Liver (tissue), 3 donors: ENCODE data around the gene RELN.

Experiments
- ATF3 ChIP-seq: IDR thresholded peaks from 2 replicates; pipeline ENCODE4 v1.6.1; 2016; ENCODE audit warnings: antibody characterized with exemption
- CTCF ChIP-seq: fragments of 150-350 bp; IDR thresholded peaks from 2 replicates; pipeline ENCODE4 v1.5.1; 2017; ENCODE audit warnings: improper control_type of control experiment, low read depth, low read length; ENCODE audit not compliant: missing input control
- EGR1 ChIP-seq, 2 donors: IDR thresholded peaks; 2 replicates each; pipeline ENCODE4 v1.6.1; 2016 to 2018; ENCODE audit warnings: antibody characterized with exemption in 2 of 2, low read depth in 2 of 2
- FOXA1 ChIP-seq: IDR thresholded peaks from 2 replicates; pipeline ENCODE4 v1.6.1; 2016; ENCODE audit warnings: antibody characterized with exemption
- GABPA ChIP-seq, 2 donors: IDR thresholded peaks in 1 of 2; conservative IDR thresholded peaks in 1 of 2; 2 replicates each; pipeline ENCODE4 v1.6.1; 2016; ENCODE audit warnings: antibody characterized with exemption in 2 of 2, mild to moderate bottlenecking in 1 of 2, moderate library complexity in 1 of 2
- JUND ChIP-seq, 2 donors: IDR thresholded peaks; 2 replicates each; pipeline ENCODE4 v1.6.1; 2016; ENCODE audit warnings: antibody characterized with exemption in 2 of 2
- MAX ChIP-seq: IDR thresholded peaks from 2 replicates; pipeline ENCODE4 v1.6.1; 2016; ENCODE audit warnings: antibody characterized with exemption
- NR2F2 ChIP-seq: IDR thresholded peaks from 2 replicates; pipeline ENCODE4 v1.6.1; 2016; ENCODE audit warnings: antibody characterized with exemption
- RAD21 ChIP-seq, 2 donors: IDR thresholded peaks; 2 replicates each; pipeline ENCODE4 v1.6.1; 2016; ENCODE audit warnings: antibody characterized with exemption in 2 of 2, mild to moderate bottlenecking in 2 of 2
- REST ChIP-seq: IDR thresholded peaks from 2 replicates; pipeline ENCODE4 v1.6.1; 2016; ENCODE audit warnings: antibody characterized with exemption, mild to moderate bottlenecking
- TAF1 ChIP-seq: conservative IDR thresholded peaks from 2 replicates; pipeline ENCODE4 v1.6.1; 2016; ENCODE audit warnings: antibody characterized with exemption, mild to moderate bottlenecking
- YY1 ChIP-seq: IDR thresholded peaks from 2 replicates; pipeline ENCODE4 v1.6.1; 2016; ENCODE audit warnings: antibody characterized with exemption, mild to moderate bottlenecking
- ZBTB33 ChIP-seq: IDR thresholded peaks from 2 replicates; pipeline ENCODE4 v1.6.1; 2016; ENCODE audit warnings: antibody characterized with exemption
- donor health status: healthy.
- donor health status: healthy.

- TF ChIP-seq CTCF (no peak), ZBTB33 (no peak), GABPA (IDR thresholded peaks at IDR 0.05 in 1 of 2, conservative IDR thresholded peaks at IDR 0.05 in 1 of 2) (no peak), RAD21 (IDR thresholded peaks at IDR 0.05) (no peak), REST (no peak), TAF1 (no peak), FOXA1 (no peak), YY1 (no peak), MAX (no peak), ATF3 (no peak), JUND (IDR thresholded peaks at IDR 0.05) (no peak), EGR1 (IDR thresholded peaks at IDR 0.05; ENCODE audit: low read depth in 2 of 2) (no peak), NR2F2 (no peak)
Measured at GRCh38 chr7:103833401-103833800, 156.1 kb downstream of the RELN start.
